Upper lobe of right lung (tissue), 1 donor: ENCODE measurements around the gene SLC1A2. TPM values are rescaled to one million over a fixed set of nuclear protein-coding genes. Genes with fewer than 3 reads are reported as not detected.

ENCODE experiments used
- ATAC-seq: fragments of 200-7000 bp; cut with Tn5 transposase; one replicate; pipeline ENCODE4 v1.9.1; 2020; ENCODE audit warnings: mild to moderate bottlenecking, moderate library complexity
- DNase-seq: peaks from one replicate; pipeline ENCODE4 v3.0.0-alpha.2; 2020
- H3K27ac ChIP-seq: fragments of 200-600 bp; one replicate; pipeline ENCODE4 v1.8.0; 2022
- H3K27me3 ChIP-seq: fragments of 200-600 bp; one replicate; pipeline ENCODE4 v1.8.0; 2022; ENCODE audit warnings: mild to moderate bottlenecking
- H3K36me3 ChIP-seq: fragments of 200-600 bp; one replicate; pipeline ENCODE4 v1.8.0; 2022
- H3K4me1 ChIP-seq: fragments of 200-600 bp; one replicate; pipeline ENCODE4 v1.8.0; 2022
- H3K4me3 ChIP-seq: fragments of 200-600 bp; one replicate; pipeline ENCODE4 v1.8.0; 2022; ENCODE audit warnings: mild to moderate bottlenecking
- H3K9me3 ChIP-seq: fragments of 200-600 bp; one replicate; pipeline ENCODE4 v1.8.0; 2022
- CTCF ChIP-seq: fragments of 200-600 bp; IDR thresholded peaks from one replicate; pipeline ENCODE4 v1.8.0; 2022; ENCODE audit warnings: antibody characterized with exemption
- intact Hi-C: fragments of 100-400 bp; cut with DNase I; formaldehyde crosslinking; loops from one replicate; pipeline ENCODE4 v1.11.0; 2022
- total RNA-seq: library from RNA; stranded (reverse); fragmentation: NEBNext Ultra II Directional; extraction: Animal tissue kit (Norgen Biotek cat#: 25700); gene quantifications from one replicate; pipeline ENCODE4 v1.2.1, GENCODE V29; 2021
- donor health status: DM: no; HTN: yes; CAD: no; lungs with severe emphysema.

Gene SLC1A2
- total RNA-seq, 1 donor from 2014 or later: 2.5 TPM

GRCh38 chr11:35340071-35340470, 79.3 kb downstream of the SLC1A2 start:
- Histone ChIP-seq H3K27ac (no peak overlapping the region), H3K36me3 (no peaks in the 10 kb centered on the region), H3K4me3 (no peak overlapping the region), H3K27me3 (no peaks in the 10 kb centered on the region), H3K9me3 (no peaks in the 10 kb centered on the region), H3K4me1 (peaks cover 7% of the 10 kb centered on the region)
- TF ChIP-seq CTCF: no peak
- intact Hi-C loops: no loop called here
- no peak for ATAC-seq
- DNase-seq: no peak

GRCh38 chr11:35338921-35339320, 80.4 kb downstream of the SLC1A2 start:
- Histone ChIP-seq H3K27me3 (no peaks in the 10 kb centered on the region), H3K4me1 (no peaks in the 10 kb centered on the region), H3K4me3 (no peak overlapping the region), H3K27ac (no peak overlapping the region), H3K9me3 (no peaks in the 10 kb centered on the region), H3K36me3 (no peaks in the 10 kb centered on the region)
- DNase-seq (no peak), ATAC-seq (no peak)
- intact Hi-C loops: no loop called here
- TF ChIP-seq CTCF: no peak

GRCh38 chr11:35337914-35338305, 81.4 kb downstream of the SLC1A2 start:
- DNase-seq: no peak
- H3K4me3 ChIP-seq: no peak overlapping the region
- no peaks in the 10 kb centered on the region for H3K9me3 ChIP-seq
- no peaks in the 10 kb centered on the region for H3K36me3 ChIP-seq
- no peak for ATAC-seq
- TF ChIP-seq CTCF: no peak
- H3K27me3 ChIP-seq: no peaks in the 10 kb centered on the region
- no peak overlapping the region for H3K27ac ChIP-seq
- intact Hi-C loops: no loop called here
- H3K4me1 ChIP-seq: no peaks in the 10 kb centered on the region

DNA sequence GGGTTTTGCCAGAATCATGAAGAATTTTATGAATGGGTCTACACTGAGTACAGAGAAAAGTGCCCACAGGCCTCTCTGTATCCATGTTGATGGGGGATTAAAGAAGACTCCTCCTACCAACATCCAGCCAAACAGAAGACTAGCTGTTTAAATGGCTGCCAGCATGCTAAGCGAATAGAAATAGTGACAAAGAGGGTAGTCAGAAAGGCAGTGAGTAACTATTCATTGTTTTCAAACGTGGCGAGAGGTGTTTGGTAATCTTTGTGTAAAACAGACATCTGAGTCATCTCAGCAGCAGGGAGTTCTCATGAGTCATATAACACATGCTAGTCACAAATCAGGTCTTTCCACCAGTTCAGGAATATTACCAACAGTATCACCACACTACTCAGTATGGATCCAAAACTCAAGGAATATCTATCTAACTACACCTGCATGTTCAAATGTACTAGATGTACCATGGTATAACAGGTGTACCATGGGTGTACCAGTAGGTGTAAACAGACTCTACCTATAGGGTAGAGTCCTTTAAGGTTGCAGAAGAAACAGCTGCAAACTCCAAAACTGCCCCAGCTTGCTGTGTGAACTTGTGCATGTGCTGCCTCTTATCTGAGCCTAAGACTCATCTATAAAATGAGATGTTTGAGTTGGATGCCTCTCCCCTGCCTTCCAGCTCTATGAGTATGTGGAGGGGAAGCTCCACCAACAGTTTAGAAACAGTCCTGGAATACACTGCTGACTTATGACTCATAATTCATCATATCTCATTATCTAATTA, 82.0 kb downstream of the SLC1A2 start:
- H3K36me3 ChIP-seq: no peaks in the 10 kb centered on the region
- no peaks in the 10 kb centered on the region for H3K27me3 ChIP-seq
- H3K4me3 ChIP-seq: no peak overlapping the region
- TF ChIP-seq CTCF: no peak
- no peaks in the 10 kb centered on the region for H3K4me1 ChIP-seq
- DNase-seq: no peak
- intact Hi-C loops: no loop called here
- no peaks in the 10 kb centered on the region for H3K9me3 ChIP-seq
- peak; percentile 73 for ATAC-seq
- H3K27ac ChIP-seq: no peak overlapping the region

GRCh38 chr11:35336726-35337125, 82.6 kb downstream of the SLC1A2 start:
- Histone ChIP-seq H3K36me3 (no peaks in the 10 kb centered on the region), H3K27me3 (no peaks in the 10 kb centered on the region), H3K4me3 (no peak overlapping the region), H3K4me1 (no peaks in the 10 kb centered on the region), H3K27ac (no peak overlapping the region), H3K9me3 (no peaks in the 10 kb centered on the region)
- intact Hi-C loops: no loop called here
- ATAC-seq (no peak), DNase-seq (no peak)
- TF ChIP-seq CTCF: no peak
